Esophagus muscularis mucosa (tissue), 4 donors: Measurements from ENCODE around the gene ARHGEF10L.

ENCODE experiments used
- EP300 ChIP-seq: sonication (generic); formaldehyde crosslinking; IDR thresholded peaks from one replicate; pipeline ENCODE4 v1.6.1; 2017; ENCODE audit warnings: antibody characterized with exemption
- POLR2AphosphoS5 ChIP-seq, 2 donors: sonication (generic); formaldehyde crosslinking; IDR thresholded peaks; one replicate each; pipeline ENCODE4 v1.6.1; 2017; ENCODE audit warnings: antibody characterized with exemption in 2 of 2
- TF ChIP-seq, protein P1 (sequence below), 3 experiments: fragments of 200-600 bp in 2 of 3; fragments of 450-650 bp in 1 of 3; sonication (generic) in 2 of 3; IDR thresholded peaks; one replicate each; pipeline ENCODE4 v1.5.1; 2017 to 2019; ENCODE audit warnings: antibody characterized with exemption in 3 of 3, mild to moderate bottlenecking in 2 of 3, moderate library complexity in 1 of 3

DNA sequence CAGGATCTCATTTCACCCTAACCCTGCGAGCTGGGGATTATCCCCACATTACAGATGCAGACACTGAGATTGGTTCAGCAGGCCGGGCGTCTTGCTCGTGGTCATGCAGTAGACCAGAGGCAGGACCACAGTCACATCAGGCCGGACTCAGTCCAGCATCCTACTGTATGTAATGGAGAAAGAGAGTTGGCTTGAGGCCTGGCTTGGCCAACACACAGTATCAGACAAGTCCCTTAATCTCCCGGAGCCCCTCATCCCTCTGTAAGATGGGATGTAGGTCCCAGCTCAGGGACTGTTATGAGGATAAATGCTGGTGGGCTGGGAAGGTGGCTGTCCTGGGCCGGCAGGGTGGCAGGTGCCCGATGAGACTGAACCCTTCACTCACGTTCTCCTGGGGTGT, 149.5 kb downstream of the ARHGEF10L start:
- TF ChIP-seq, protein P1, sequence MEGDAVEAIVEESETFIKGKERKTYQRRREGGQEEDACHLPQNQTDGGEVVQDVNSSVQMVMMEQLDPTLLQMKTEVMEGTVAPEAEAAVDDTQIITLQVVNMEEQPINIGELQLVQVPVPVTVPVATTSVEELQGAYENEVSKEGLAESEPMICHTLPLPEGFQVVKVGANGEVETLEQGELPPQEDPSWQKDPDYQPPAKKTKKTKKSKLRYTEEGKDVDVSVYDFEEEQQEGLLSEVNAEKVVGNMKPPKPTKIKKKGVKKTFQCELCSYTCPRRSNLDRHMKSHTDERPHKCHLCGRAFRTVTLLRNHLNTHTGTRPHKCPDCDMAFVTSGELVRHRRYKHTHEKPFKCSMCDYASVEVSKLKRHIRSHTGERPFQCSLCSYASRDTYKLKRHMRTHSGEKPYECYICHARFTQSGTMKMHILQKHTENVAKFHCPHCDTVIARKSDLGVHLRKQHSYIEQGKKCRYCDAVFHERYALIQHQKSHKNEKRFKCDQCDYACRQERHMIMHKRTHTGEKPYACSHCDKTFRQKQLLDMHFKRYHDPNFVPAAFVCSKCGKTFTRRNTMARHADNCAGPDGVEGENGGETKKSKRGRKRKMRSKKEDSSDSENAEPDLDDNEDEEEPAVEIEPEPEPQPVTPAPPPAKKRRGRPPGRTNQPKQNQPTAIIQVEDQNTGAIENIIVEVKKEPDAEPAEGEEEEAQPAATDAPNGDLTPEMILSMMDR (IDR thresholded peaks at IDR 0.05) = no peak
- TF ChIP-seq EP300 = no peak
- no peak for TF ChIP-seq POLR2AphosphoS5 (IDR thresholded peaks at IDR 0.05)
